ENCODE results near the gene LRMDA. TPM values are rescaled to one million over a fixed set of nuclear protein-coding genes. Genes with fewer than 3 reads are reported as not detected.

Gene LRMDA
- total and polyA plus RNA-seq, 2 of the 13 experiments (the other 11 are each of a cell fraction or from before 2014, with no cell fraction given): 13.4 to 22.0 TPM

DNA sequence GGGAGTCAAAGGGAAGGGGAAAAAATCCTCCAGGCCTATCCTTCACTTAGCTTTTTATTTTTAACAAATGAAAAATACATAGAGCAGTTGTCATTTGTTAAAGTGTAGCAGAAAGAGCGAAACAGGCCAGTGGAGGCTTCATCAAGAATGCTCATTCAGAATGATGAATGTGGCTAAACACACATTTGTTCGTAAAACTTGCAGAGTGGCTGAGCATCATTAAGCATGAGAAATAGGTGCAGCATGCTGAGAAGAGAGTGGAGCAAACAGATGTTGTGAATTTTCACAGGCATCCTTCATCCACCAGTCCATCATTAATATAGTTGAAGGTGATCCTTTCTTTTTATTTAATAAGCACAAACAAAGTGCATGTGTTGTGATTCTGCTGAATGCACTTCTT is 407.6 kb downstream of the LRMDA start:
- FAIRE-seq (no peak), ATAC-seq (no peak), DNase-seq (ENCODE audit: low spot score) (no peak)
- no peaks in the 10 kb centered on the region for H3K9me3 ChIP-seq (ENCODE audit: low read length)
- no peaks in the 10 kb centered on the region for H3K36me3 ChIP-seq (replicated peaks in 1 of 2; ENCODE audit: control insufficient read depth in 1 of 2, insufficient read depth in 2 of 2, low read length in 2 of 2)
- TF ChIP-seq IKZF1 (IDR thresholded peaks at IDR 0.05) (no peak), ZNF230 (CRISPR knock-in tag; IDR thresholded peaks at IDR 0.05) (no peak), SRSF1 (optimal IDR thresholded peaks at IDR 0.05; ENCODE audit: low read depth, low read length) (no peak), KDM1A (CRISPR knock-in tag; IDR thresholded peaks at IDR 0.05) (no peak)
- TF ChIP-seq, protein P1, sequence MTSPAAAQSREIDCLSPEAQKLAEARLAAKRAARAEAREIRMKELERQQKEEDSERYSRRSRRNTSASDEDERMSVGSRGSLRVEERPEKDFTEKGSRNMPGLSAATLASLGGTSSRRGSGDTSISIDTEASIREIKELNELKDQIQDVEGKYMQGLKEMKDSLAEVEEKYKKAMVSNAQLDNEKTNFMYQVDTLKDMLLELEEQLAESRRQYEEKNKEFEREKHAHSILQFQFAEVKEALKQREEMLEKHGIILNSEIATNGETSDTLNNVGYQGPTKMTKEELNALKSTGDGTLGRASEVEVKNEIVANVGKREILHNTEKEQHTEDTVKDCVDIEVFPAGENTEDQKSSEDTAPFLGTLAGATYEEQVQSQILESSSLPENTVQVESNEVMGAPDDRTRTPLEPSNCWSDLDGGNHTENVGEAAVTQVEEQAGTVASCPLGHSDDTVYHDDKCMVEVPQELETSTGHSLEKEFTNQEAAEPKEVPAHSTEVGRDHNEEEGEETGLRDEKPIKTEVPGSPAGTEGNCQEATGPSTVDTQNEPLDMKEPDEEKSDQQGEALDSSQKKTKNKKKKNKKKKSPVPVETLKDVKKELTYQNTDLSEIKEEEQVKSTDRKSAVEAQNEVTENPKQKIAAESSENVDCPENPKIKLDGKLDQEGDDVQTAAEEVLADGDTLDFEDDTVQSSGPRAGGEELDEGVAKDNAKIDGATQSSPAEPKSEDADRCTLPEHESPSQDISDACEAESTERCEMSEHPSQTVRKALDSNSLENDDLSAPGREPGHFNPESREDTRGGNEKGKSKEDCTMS (CRISPR knock-in tag; conservative IDR thresholded peaks at IDR 0.05): no peak
- no peaks in the 10 kb centered on the region for H3K79me2 ChIP-seq (ENCODE audit: insufficient read depth, low read length)
- H3K27me3 ChIP-seq (ENCODE audit: control insufficient read depth in 1 of 2, insufficient read depth in 2 of 2, low read length in 2 of 2): no peaks in the 10 kb centered on the region
- no TSS peak for BruUV-seq (replicated peaks)
- no peaks in the 10 kb centered on the region for H3K4me1 ChIP-seq (ENCODE audit: insufficient read depth, low read length)
- 95% methylated on average over 2 of the region's 2 CpGs for WGBS (ENCODE audit: low lambda C conversion rate)
- POLR2A ChIA-PET: no interaction called here
- in situ Hi-C loops (cut with HindIII; ENCODE audit: extremely low pct_ligation_motif_present, low pct_unique_long_range_greater_than_20kb): no loop called here
- no peak overlapping the region for H3K27ac ChIP-seq (ENCODE audit: extremely low read length, insufficient read depth, low read length)
- CTCF ChIA-PET (ENCODE audit: low intra/inter-chr PET ratio, low total read pairs): no interaction called here
- H3K4me2 ChIP-seq (ENCODE audit: low read depth, low read length): no peak overlapping the region
- no peak overlapping the region for H2AFZ ChIP-seq (ENCODE audit: low read length)
- intact Hi-C loops (cut with micrococcal nuclease; ENCODE audit: unreplicated experiment): no loop called here
- no peak overlapping the region for H3K4me3 ChIP-seq (replicated peaks in 1 of 3; ENCODE audit: insufficient read depth in 1 of 3, low read depth in 2 of 3, low read length in 3 of 3)
- no peaks in the 10 kb centered on the region for H4K20me1 ChIP-seq (ENCODE audit: insufficient read depth, low read length)
- H3K9ac ChIP-seq (ENCODE audit: insufficient read depth, low read depth, low read length): no peak overlapping the region

DNA sequence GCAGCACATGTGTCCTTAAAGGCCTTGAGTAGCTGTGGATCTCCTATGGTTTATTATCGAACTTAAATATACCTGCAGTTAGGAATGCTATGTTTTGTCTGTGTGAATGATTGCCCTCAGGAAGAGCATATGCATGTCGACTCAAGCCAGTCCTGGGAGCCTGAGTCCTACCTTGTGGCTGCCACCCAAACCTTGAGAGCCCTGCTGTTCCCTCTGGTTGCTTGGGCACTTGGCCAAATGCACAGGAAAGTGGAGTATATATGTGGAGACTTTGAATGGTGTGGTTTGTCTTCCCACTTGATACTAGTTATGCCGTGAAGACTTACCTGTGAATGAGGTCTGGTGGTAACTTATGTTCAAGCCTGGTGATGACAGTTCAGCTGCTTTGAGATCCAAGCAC is 409.8 kb downstream of the LRMDA start:
- Histone ChIP-seq H3K27me3 (ENCODE audit: control insufficient read depth in 1 of 2, insufficient read depth in 2 of 2, low read length in 2 of 2) (no peaks in the 10 kb centered on the region), H3K4me3 (replicated peaks in 1 of 3; ENCODE audit: insufficient read depth in 1 of 3, low read depth in 2 of 3, low read length in 3 of 3) (no peak overlapping the region), H2AFZ (ENCODE audit: low read length) (no peak overlapping the region), H3K9me3 (ENCODE audit: low read length) (no peaks in the 10 kb centered on the region), H3K4me2 (ENCODE audit: low read depth, low read length) (no peak overlapping the region), H3K36me3 (replicated peaks in 1 of 2; ENCODE audit: control insufficient read depth in 1 of 2, insufficient read depth in 2 of 2, low read length in 2 of 2) (no peaks in the 10 kb centered on the region), H3K27ac (ENCODE audit: extremely low read length, insufficient read depth, low read length) (no peak overlapping the region), H3K4me1 (ENCODE audit: insufficient read depth, low read length) (no peaks in the 10 kb centered on the region), H3K9ac (ENCODE audit: insufficient read depth, low read depth, low read length) (no peak overlapping the region), H4K20me1 (ENCODE audit: insufficient read depth, low read length) (no peaks in the 10 kb centered on the region), H3K79me2 (ENCODE audit: insufficient read depth, low read length) (no peaks in the 10 kb centered on the region)
- in situ Hi-C loops (cut with HindIII; ENCODE audit: extremely low pct_ligation_motif_present, low pct_unique_long_range_greater_than_20kb) (no loop called here), intact Hi-C loops (cut with micrococcal nuclease; ENCODE audit: unreplicated experiment) (no loop called here)
- ATAC-seq: no peak
- ChIA-PET POLR2A (no interaction called here), CTCF (ENCODE audit: low intra/inter-chr PET ratio, low total read pairs) (no interaction called here)
- DNase-seq (ENCODE audit: low spot score): no peak
- no peak for FAIRE-seq
- 100% methylated on average over 3 of the region's 3 CpGs for WGBS (ENCODE audit: low lambda C conversion rate)
- BruUV-seq (replicated peaks): no TSS peak
- no peak for TF ChIP-seq ETV6 (CRISPR knock-in tag; conservative IDR thresholded peaks at IDR 0.05)
- TF ChIP-seq, protein P2, sequence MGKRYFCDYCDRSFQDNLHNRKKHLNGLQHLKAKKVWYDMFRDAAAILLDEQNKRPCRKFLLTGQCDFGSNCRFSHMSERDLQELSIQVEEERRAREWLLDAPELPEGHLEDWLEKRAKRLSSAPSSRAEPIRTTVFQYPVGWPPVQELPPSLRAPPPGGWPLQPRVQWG (CRISPR knock-in tag; IDR thresholded peaks at IDR 0.05; ENCODE audit: borderline replicate concordance, low read depth): no peak
- TF ChIP-seq, protein P3, sequence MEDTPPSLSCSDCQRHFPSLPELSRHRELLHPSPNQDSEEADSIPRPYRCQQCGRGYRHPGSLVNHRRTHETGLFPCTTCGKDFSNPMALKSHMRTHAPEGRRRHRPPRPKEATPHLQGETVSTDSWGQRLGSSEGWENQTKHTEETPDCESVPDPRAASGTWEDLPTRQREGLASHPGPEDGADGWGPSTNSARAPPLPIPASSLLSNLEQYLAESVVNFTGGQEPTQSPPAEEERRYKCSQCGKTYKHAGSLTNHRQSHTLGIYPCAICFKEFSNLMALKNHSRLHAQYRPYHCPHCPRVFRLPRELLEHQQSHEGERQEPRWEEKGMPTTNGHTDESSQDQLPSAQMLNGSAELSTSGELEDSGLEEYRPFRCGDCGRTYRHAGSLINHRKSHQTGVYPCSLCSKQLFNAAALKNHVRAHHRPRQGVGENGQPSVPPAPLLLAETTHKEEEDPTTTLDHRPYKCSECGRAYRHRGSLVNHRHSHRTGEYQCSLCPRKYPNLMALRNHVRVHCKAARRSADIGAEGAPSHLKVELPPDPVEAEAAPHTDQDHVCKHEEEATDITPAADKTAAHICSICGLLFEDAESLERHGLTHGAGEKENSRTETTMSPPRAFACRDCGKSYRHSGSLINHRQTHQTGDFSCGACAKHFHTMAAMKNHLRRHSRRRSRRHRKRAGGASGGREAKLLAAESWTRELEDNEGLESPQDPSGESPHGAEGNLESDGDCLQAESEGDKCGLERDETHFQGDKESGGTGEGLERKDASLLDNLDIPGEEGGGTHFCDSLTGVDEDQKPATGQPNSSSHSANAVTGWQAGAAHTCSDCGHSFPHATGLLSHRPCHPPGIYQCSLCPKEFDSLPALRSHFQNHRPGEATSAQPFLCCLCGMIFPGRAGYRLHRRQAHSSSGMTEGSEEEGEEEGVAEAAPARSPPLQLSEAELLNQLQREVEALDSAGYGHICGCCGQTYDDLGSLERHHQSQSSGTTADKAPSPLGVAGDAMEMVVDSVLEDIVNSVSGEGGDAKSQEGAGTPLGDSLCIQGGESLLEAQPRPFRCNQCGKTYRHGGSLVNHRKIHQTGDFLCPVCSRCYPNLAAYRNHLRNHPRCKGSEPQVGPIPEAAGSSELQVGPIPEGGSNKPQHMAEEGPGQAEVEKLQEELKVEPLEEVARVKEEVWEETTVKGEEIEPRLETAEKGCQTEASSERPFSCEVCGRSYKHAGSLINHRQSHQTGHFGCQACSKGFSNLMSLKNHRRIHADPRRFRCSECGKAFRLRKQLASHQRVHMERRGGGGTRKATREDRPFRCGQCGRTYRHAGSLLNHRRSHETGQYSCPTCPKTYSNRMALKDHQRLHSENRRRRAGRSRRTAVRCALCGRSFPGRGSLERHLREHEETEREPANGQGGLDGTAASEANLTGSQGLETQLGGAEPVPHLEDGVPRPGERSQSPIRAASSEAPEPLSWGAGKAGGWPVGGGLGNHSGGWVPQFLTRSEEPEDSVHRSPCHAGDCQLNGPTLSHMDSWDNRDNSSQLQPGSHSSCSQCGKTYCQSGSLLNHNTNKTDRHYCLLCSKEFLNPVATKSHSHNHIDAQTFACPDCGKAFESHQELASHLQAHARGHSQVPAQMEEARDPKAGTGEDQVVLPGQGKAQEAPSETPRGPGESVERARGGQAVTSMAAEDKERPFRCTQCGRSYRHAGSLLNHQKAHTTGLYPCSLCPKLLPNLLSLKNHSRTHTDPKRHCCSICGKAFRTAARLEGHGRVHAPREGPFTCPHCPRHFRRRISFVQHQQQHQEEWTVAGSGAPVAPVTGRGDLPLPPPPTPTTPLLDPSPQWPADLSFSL (CRISPR knock-in tag; IDR thresholded peaks at IDR 0.05): no peak
- no peak for TF ChIP-seq GPN1 (CRISPR knock-in tag; IDR thresholded peaks at IDR 0.05; ENCODE audit: borderline replicate concordance)
- no peak for TF ChIP-seq ZNF337 (CRISPR knock-in tag; IDR thresholded peaks at IDR 0.05; ENCODE audit: borderline replicate concordance, low read depth)
- TF ChIP-seq ZNF766 (CRISPR knock-in tag; IDR thresholded peaks at IDR 0.05; ENCODE audit: borderline replicate concordance): no peak

Measured in HepG2 (cell line).